CD14-positive monocyte (primary cell): ENCODE results near the gene NCF2. TPM values are rescaled to one million over a fixed set of nuclear protein-coding genes. Genes with fewer than 3 reads are reported as not detected.

Source experiments
- DNase-seq, 3 donors: peaks; one replicate each; pipeline ENCODE4 v3.0.0-alpha.2; 2011 to 2022
- H2AFZ ChIP-seq: 2 replicates; pipeline ENCODE4 v1.6.0; 2012; ENCODE audit warnings: mild to moderate bottlenecking, low read depth, low read length, inconsistent platforms; ENCODE audit not compliant: insufficient read depth, poor library complexity, severe bottlenecking
- H3K27ac ChIP-seq, 2 donors: 1 replicate in 1 of 2; 2 replicates in 1 of 2; pipeline ENCODE4 v1.5.1; 2012 to 2013; ENCODE audit warnings: low read length in 2 of 2, control low read depth in 1 of 2, inconsistent platforms in 1 of 2, low read depth in 1 of 2, mild to moderate bottlenecking in 1 of 2
- H3K27me3 ChIP-seq, 2 donors: one replicate each; pipeline versions ENCODE4 v1.6.0 to v1.6.1; 2011 to 2013; ENCODE audit warnings: low read length in 2 of 2; ENCODE audit not compliant: control insufficient read depth in 2 of 2, insufficient read depth in 2 of 2
- H3K36me3 ChIP-seq, 2 donors: replicated peaks in 1 of 2; 1 replicate in 1 of 2; 2 replicates in 1 of 2; pipeline versions ENCODE4 v1.5.1 to v1.6.1; 2012 to 2013; ENCODE audit warnings: low read length in 2 of 2, control low read depth in 1 of 2, inconsistent platforms in 1 of 2, mild to moderate bottlenecking in 1 of 2; ENCODE audit not compliant: insufficient read depth in 2 of 2, control insufficient read depth in 1 of 2
- H3K4me1 ChIP-seq, 2 donors: 1 replicate in 1 of 2; 2 replicates in 1 of 2; pipeline versions ENCODE4 v1.5.1 to v1.6.1; 2012 to 2013; ENCODE audit warnings: low read length in 2 of 2, control low read depth in 1 of 2, inconsistent platforms in 1 of 2, mild to moderate bottlenecking in 1 of 2, moderate library complexity in 1 of 2; ENCODE audit not compliant: insufficient read depth in 2 of 2, control insufficient read depth in 1 of 2
- H3K4me2 ChIP-seq: replicated peaks from 2 replicates; pipeline ENCODE3; 2012; ENCODE audit warnings: low read length, moderate library complexity, mild to moderate bottlenecking; ENCODE audit not compliant: poor library complexity, severe bottlenecking; ENCODE audit errors: extremely low read depth
- H3K4me3 ChIP-seq, 3 experiments: fragments of 200-600 bp in 1 of 3; sonication (generic) in 1 of 3; replicated peaks in 1 of 3; 1 replicate in 2 of 3; 2 replicates in 1 of 3; pipeline ENCODE4 v1.5.1; 2011 to 2013; ENCODE audit warnings: low read length in 3 of 3, mild to moderate bottlenecking in 3 of 3, control low read depth in 2 of 3, low read depth in 2 of 3, inconsistent platforms in 1 of 3, moderate library complexity in 1 of 3
- H3K79me2 ChIP-seq: 2 replicates; pipeline ENCODE4 v1.6.0; 2012; ENCODE audit warnings: mild to moderate bottlenecking, control low read depth, inconsistent platforms, low read length, moderate library complexity; ENCODE audit not compliant: insufficient read depth
- H3K9ac ChIP-seq: 2 replicates; pipeline ENCODE4 v1.6.0; 2017; ENCODE audit warnings: low read length, mild to moderate bottlenecking; ENCODE audit not compliant: insufficient read depth, poor library complexity, severe bottlenecking
- H3K9me3 ChIP-seq, 2 donors: replicated peaks in 1 of 2; 1 replicate in 1 of 2; 2 replicates in 1 of 2; pipeline versions ENCODE4 v1.5.1 to v1.6.1; 2012 to 2013; ENCODE audit warnings: low read length in 2 of 2, control low read depth in 1 of 2; ENCODE audit not compliant: control insufficient read depth in 1 of 2, insufficient read depth in 1 of 2
- H4K20me1 ChIP-seq: 2 replicates; pipeline ENCODE4 v1.6.0; 2012; ENCODE audit warnings: mild to moderate bottlenecking, low read length, control low read depth, moderate library complexity; ENCODE audit not compliant: insufficient read depth
- H3K27ac Mint-ChIP-seq, 7 donors: one replicate each; pipeline ENCODE4 v1.8.0; 2020; ENCODE audit warnings: mild to moderate bottlenecking in 7 of 7, mixed read lengths in 7 of 7, moderate library complexity in 6 of 7, inconsistent platforms in 2 of 7
- H3K27me3 Mint-ChIP-seq, 3 donors: one replicate each; pipeline ENCODE4 v1.8.0; 2021 to 2022; ENCODE audit warnings: low read depth in 3 of 3, mild to moderate bottlenecking in 3 of 3, mixed read lengths in 3 of 3, moderate library complexity in 3 of 3, inconsistent platforms in 1 of 3
- H3K36me3 Mint-ChIP-seq, 2 donors: one replicate each; pipeline ENCODE4 v1.8.0; 2020; ENCODE audit warnings: mixed read lengths in 2 of 2, inconsistent platforms in 1 of 2, mild to moderate bottlenecking in 1 of 2
- H3K4me1 Mint-ChIP-seq: one replicate; pipeline ENCODE4 v1.8.0; 2020; ENCODE audit warnings: mild to moderate bottlenecking, mixed read lengths
- H3K4me3 Mint-ChIP-seq, 2 donors: one replicate each; pipeline ENCODE4 v1.8.0; 2020; ENCODE audit warnings: mild to moderate bottlenecking in 2 of 2, mixed read lengths in 2 of 2, moderate library complexity in 1 of 2
- H3K9me3 Mint-ChIP-seq, 7 donors: one replicate each; pipeline ENCODE4 v1.8.0; 2020 to 2022; ENCODE audit warnings: mixed read lengths in 7 of 7, mild to moderate bottlenecking in 6 of 7, moderate library complexity in 6 of 7, inconsistent platforms in 2 of 7
- WGBS: methylation state at CpG from one replicate; pipeline ENCODE4 v1.1.5; 2013; ENCODE audit warnings: missing lambda C conversion rate; ENCODE audit not compliant: insufficient coverage; 5-methylcytosine and 5-hydroxymethylcytosine counted together
- intact Hi-C, 2 donors: fragments of 100-400 bp; cut with micrococcal nuclease; formaldehyde crosslinking; loops; one replicate each; pipeline versions ENCODE4 v1.15.0 to v1.15.1; 2023
- polyA plus RNA-seq, 3 donors: library from polyadenylated mRNA; depleted of rRNA in 1 of 3; unstranded in 2 of 3; stranded (reverse) in 1 of 3; fragments of 300-500 nt in 2 of 3; fragments of >200 nt in 1 of 3; fragmentation: Illumina TruSeq in 2 of 3; gene quantifications; 1 replicate in 2 of 3; 2 replicates in 1 of 3; pipeline ENCODE4 v1.2.3, GENCODE V29; 2012 to 2021
- TF ChIP-seq, protein P1 (sequence below): fragments of 200-600 bp; IDR thresholded peaks from one replicate; pipeline ENCODE4 v1.8.0; 2022; ENCODE audit warnings: antibody characterized with exemption, mild to moderate bottlenecking

NCF2 gene
- polyA plus RNA-seq, 3 donors: 509 to 697 (median 557) TPM

DNA sequence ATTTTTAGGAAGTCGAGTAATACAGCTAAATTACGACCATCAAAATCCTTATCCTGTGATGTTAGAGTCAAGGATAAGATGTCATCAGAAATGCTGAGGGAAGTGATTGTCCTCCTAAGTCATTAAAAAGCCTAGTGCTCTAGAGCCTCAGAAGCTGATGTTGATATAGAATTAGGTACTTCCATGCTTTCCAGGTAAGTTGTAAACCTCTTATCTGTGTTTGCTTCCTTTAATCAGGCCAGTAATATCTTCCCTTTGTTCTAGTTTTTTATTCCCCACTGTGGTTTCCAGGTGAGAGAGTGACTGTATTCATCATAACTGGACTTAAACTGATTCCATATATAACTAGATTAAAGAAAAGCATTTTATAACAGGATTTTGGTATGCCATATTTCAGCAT, 73.5 kb downstream of the NCF2 start:
- H3K4me3 Mint-ChIP-seq: no peak overlapping the region
- Histone ChIP-seq H3K4me2 (no peak overlapping the region), H3K36me3 (peaks cover 48 to 79% of the 10 kb centered on the region in 2 donors), H3K4me3 (no peak overlapping the region), H4K20me1 (peaks cover 52% of the 10 kb centered on the region), H3K79me2 (peaks cover 36% of the 10 kb centered on the region), H3K9me3 (no peaks in the 10 kb centered on the region), H3K9ac (no peak overlapping the region), H3K4me1 (no peaks in the 10 kb centered on the region), H3K27me3 (no peaks in the 10 kb centered on the region), H3K27ac (peak overlapping the region in 1 of 2 donors; percentile 32), H2AFZ (no peak overlapping the region)
- H3K27me3 Mint-ChIP-seq: peaks cover 0 to 1% (median 0%) of the 10 kb centered on the region in 3 donors
- intact Hi-C loops: no loop called here
- DNase-seq: no peak
- H3K4me1 Mint-ChIP-seq: peaks cover 2% of the 10 kb centered on the region
- H3K36me3 Mint-ChIP-seq: peaks cover 52 to 65% of the 10 kb centered on the region in 2 donors
- H3K9me3 Mint-ChIP-seq: no peaks in the 10 kb centered on the region
- peak overlapping the region in 2 of 7 donors; percentile 43 to 61 for H3K27ac Mint-ChIP-seq
- TF ChIP-seq, protein P1, sequence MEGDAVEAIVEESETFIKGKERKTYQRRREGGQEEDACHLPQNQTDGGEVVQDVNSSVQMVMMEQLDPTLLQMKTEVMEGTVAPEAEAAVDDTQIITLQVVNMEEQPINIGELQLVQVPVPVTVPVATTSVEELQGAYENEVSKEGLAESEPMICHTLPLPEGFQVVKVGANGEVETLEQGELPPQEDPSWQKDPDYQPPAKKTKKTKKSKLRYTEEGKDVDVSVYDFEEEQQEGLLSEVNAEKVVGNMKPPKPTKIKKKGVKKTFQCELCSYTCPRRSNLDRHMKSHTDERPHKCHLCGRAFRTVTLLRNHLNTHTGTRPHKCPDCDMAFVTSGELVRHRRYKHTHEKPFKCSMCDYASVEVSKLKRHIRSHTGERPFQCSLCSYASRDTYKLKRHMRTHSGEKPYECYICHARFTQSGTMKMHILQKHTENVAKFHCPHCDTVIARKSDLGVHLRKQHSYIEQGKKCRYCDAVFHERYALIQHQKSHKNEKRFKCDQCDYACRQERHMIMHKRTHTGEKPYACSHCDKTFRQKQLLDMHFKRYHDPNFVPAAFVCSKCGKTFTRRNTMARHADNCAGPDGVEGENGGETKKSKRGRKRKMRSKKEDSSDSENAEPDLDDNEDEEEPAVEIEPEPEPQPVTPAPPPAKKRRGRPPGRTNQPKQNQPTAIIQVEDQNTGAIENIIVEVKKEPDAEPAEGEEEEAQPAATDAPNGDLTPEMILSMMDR: no peak
- WGBS: no CpG with 5 or more reads among the region's 2 CpGs

DNA sequence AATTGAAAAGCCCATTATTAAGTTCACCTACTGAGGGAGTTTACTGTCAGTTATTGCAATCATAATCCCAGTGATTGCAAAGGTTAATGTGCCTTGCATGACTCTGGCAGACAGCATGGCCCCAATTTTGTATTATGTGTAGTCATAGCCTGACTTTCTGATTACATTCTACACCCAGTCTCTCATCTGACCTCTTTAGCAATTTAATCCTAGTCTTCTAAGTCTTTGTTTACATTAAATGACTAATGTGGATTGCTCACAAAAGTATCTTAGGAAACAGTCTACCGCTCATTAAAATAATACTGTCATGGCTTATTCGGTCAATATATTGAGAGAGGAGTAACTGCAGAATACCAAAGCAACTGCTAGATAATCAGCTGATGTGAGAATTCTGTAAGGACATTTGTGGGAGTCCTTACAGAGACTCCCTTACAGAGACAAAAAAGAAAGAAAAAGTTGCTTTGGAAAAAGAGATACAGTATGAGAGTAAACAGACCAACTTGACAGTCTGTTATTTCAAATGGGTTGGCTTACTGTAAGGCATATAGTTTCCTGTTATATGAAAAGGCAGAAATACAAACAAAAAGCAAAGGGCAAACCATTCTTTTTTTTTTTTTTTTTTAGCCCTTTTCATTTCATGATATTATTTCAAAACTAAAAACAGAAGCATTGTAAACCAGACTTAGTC, 75.1 kb downstream of the NCF2 start:
- Histone ChIP-seq H3K9me3 (no peaks in the 10 kb centered on the region), H3K27me3 (no peaks in the 10 kb centered on the region), H3K4me2 (no peak overlapping the region), H3K4me3 (no peak overlapping the region), H3K36me3 (peaks cover 38 to 63% of the 10 kb centered on the region in 2 donors), H3K79me2 (peaks cover 52% of the 10 kb centered on the region), H3K9ac (no peak overlapping the region), H3K27ac (no peak overlapping the region), H4K20me1 (peaks cover 67% of the 10 kb centered on the region), H2AFZ (no peak overlapping the region), H3K4me1 (no peaks in the 10 kb centered on the region)
- Mint-ChIP-seq H3K36me3 (peaks cover 40 to 49% of the 10 kb centered on the region in 2 donors), H3K9me3 (no peaks in the 10 kb centered on the region), H3K4me3 (no peak overlapping the region), H3K27me3 (peaks cover 0 to 1% (median 0%) of the 10 kb centered on the region in 3 donors), H3K4me1 (peaks cover 2% of the 10 kb centered on the region), H3K27ac (peak overlapping the region in 2 of 7 donors; percentile 10 to 28)
- TF ChIP-seq, protein P1: no peak
- no CpG with 5 or more reads among the region's 2 CpGs for WGBS
- DNase-seq: no peak
- intact Hi-C loops: no loop called here
